GM19372 (cell line): ENCODE data around the gene NSG2.
"Not testable (repeated sequence)": the region's sequence is repeated elsewhere in the genome, so short reads cannot be mapped to it uniquely, and the experiment has no call there.

Experiments
- ATAC-seq: cut with Tn5 transposase; IDR thresholded peaks from one replicate; pipeline ENCODE4 v1.9.1; 2021; ENCODE audit warnings: mild to moderate bottlenecking, low read depth, moderate library complexity; ENCODE audit not compliant: unreplicated experiment

NSG2 gene

GRCh38 chr5:174098694-174099093 lies 53.2 kb downstream of the NSG2 start:
- no peak for ATAC-seq

- no peak for ATAC-seq
Observed at GRCh38 chr5:174100490-174100889, 55.0 kb downstream of the NSG2 start.

GRCh38 chr5:174101195-174101730 lies 55.8 kb downstream of the NSG2 start:
- ATAC-seq, result no peak

GRCh38 chr5:174102574-174102973 lies 57.1 kb downstream of the NSG2 start:
- not testable (repeated sequence) for ATAC-seq

GRCh38 chr5:174106997-174107655 lies 61.6 kb downstream of the NSG2 start:
- no peak for ATAC-seq

- ATAC-seq, result no peak
Observed at GRCh38 chr5:174108745-174109144, 63.2 kb downstream of the NSG2 start.

GRCh38 chr5:174109698-174110260 lies 64.3 kb downstream of the NSG2 start:
- no peak for ATAC-seq

GRCh38 chr5:174110310-174110709 lies 64.8 kb downstream of the NSG2 start:
- no peak for ATAC-seq

- no peak for ATAC-seq
Observed at GRCh38 chr5:174111287-174111973, 65.9 kb downstream of the NSG2 start.

- ATAC-seq, result no peak
Observed at GRCh38 chr5:174115226-174115625, 69.7 kb downstream of the NSG2 start.

GRCh38 chr5:174118823-174119467 lies 73.4 kb downstream of the NSG2 start:
- ATAC-seq, result no peak

GRCh38 chr5:174119468-174119881 lies 74.0 kb downstream of the NSG2 start:
- no peak for ATAC-seq

GRCh38 chr5:174120401-174121005 lies 75.0 kb downstream of the NSG2 start:
- no peak for ATAC-seq

GRCh38 chr5:174134545-174134944 lies 89.0 kb downstream of the NSG2 start:
- no peak for ATAC-seq

GRCh38 chr5:174139623-174140022 lies 94.1 kb downstream of the NSG2 start:
- ATAC-seq, result no peak

GRCh38 chr5:174140452-174141020 lies 95.0 kb downstream of the NSG2 start:
- no peak for ATAC-seq

GRCh38 chr5:174141398-174141797 lies 95.9 kb downstream of the NSG2 start:
- ATAC-seq, result no peak

- no peak for ATAC-seq
Observed at GRCh38 chr5:174145091-174145490, 99.6 kb downstream of the NSG2 start.

- ATAC-seq, result no peak
Observed at GRCh38 chr5:174145821-174146220, 100.3 kb downstream of the NSG2 start.

- no peak for ATAC-seq
Observed at GRCh38 chr5:174146556-174146955, 101.0 kb downstream of the NSG2 start.
